Body of pancreas (tissue), 4 donors: ENCODE results near the gene EPB41L3. TPM values are rescaled to one million over a fixed set of nuclear protein-coding genes. Genes with fewer than 3 reads are reported as not detected.

Source experiments
- ATAC-seq: fragments of 150-250 bp; one replicate; pipeline ENCODE4 v1.9.1; 2016
- DNase-seq, 4 donors: peaks; one replicate each; pipeline ENCODE4 v3.0.0-alpha.2; 2019
- H3K27ac ChIP-seq, 4 donors: fragments of 200-600 bp; sonication (generic); 1 replicate in 3 of 4; 2 replicates in 1 of 4; pipeline versions ENCODE4 v1.5.1 to v1.6.1; 2016 to 2019; ENCODE audit warnings: mild to moderate bottlenecking in 1 of 4, mixed read lengths in 1 of 4, moderate library complexity in 1 of 4
- H3K27me3 ChIP-seq, 2 donors: fragments of 200-600 bp; sonication (generic); one replicate each; pipeline ENCODE4 v1.6.0; 2016; ENCODE audit warnings: mild to moderate bottlenecking in 1 of 2
- H3K36me3 ChIP-seq, 2 donors: fragments of 200-600 bp; sonication (generic); replicated peaks in 1 of 2; 2 replicates each; pipeline ENCODE4 v1.5.1; 2016; ENCODE audit warnings: low read depth in 2 of 2; ENCODE audit not compliant: insufficient read depth in 1 of 2
- H3K4me1 ChIP-seq: fragments of 200-600 bp; sonication (generic); one replicate; pipeline ENCODE4 v1.6.0; 2016
- H3K4me3 ChIP-seq, 2 donors: fragments of 200-600 bp; sonication (generic); 1 replicate in 1 of 2; 2 replicates in 1 of 2; pipeline ENCODE4 v1.5.1; 2016 to 2019
- H3K9me3 ChIP-seq, 3 donors: fragments of 200-600 bp; sonication (generic); 1 replicate in 2 of 3; 2 replicates in 1 of 3; pipeline ENCODE4 v1.5.1; 2016
- POLR2A ChIP-seq, 3 donors: fragments of 450-650 bp; IDR thresholded peaks; one replicate each; pipeline ENCODE4 v1.6.1; 2016; ENCODE audit warnings: antibody characterized with exemption in 3 of 3, mild to moderate bottlenecking in 2 of 3
- WGBS, 2 donors: methylation state at CpG; one replicate each; pipeline ENCODE4 v1.1.5; 2017; 5-methylcytosine and 5-hydroxymethylcytosine counted together
- intact Hi-C: fragments of 100-400 bp; cut with DNase I; formaldehyde crosslinking; loops from one replicate; pipeline ENCODE4 v1.15.1; 2023
- total RNA-seq, 2 donors: library from RNA; depleted of rRNA; stranded (reverse); fragments of >200 nt; gene quantifications; one replicate each; pipeline ENCODE4 v1.1.0, GENCODE V29; 2016
- TF ChIP-seq, protein P1 (sequence below), 7 experiments: fragments of 450-650 bp in 4 of 7; fragments of 200-600 bp in 3 of 7; sonication (generic) in 3 of 7; IDR thresholded peaks; one replicate each; pipeline ENCODE4 v1.5.1; 2016 to 2019; ENCODE audit warnings: antibody characterized with exemption in 7 of 7

Gene EPB41L3
- total RNA-seq, 2 donors from 2014 or later: 22.1 to 25.1 TPM

DNA sequence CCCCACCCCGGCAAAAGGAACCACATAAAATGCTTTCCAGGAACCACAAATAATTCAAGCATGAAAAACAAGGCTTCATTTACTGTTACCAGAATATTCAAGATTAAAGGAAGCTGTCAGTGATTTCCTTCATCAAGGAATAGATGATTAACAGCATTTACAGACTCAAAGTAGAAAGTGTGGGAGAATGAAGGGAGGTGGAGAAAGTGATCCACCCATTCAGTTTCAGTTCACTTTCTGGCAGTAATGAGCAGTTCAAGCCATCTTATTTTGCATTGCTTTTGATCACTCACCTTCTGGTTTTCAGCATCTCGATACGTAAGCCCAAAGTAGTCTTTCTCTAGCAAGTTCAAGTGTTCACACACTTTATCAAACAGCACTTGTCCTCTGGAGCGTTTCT is 99.0 kb downstream of the EPB41L3 start:
- no peak for DNase-seq
- H3K36me3 ChIP-seq: no peaks in the 10 kb centered on the region
- no peak overlapping the region for H3K4me3 ChIP-seq
- intact Hi-C loops: no loop called here
- ATAC-seq: no peak
- H3K9me3 ChIP-seq: no peaks in the 10 kb centered on the region
- no peaks in the 10 kb centered on the region for H3K27me3 ChIP-seq
- no peaks in the 10 kb centered on the region for H3K4me1 ChIP-seq
- WGBS, 2 donors: 63 to 69% methylated on average over 4 of the region's 4 CpGs
- TF ChIP-seq POLR2A (IDR thresholded peaks at IDR 0.05): no peak
- TF ChIP-seq, protein P1, sequence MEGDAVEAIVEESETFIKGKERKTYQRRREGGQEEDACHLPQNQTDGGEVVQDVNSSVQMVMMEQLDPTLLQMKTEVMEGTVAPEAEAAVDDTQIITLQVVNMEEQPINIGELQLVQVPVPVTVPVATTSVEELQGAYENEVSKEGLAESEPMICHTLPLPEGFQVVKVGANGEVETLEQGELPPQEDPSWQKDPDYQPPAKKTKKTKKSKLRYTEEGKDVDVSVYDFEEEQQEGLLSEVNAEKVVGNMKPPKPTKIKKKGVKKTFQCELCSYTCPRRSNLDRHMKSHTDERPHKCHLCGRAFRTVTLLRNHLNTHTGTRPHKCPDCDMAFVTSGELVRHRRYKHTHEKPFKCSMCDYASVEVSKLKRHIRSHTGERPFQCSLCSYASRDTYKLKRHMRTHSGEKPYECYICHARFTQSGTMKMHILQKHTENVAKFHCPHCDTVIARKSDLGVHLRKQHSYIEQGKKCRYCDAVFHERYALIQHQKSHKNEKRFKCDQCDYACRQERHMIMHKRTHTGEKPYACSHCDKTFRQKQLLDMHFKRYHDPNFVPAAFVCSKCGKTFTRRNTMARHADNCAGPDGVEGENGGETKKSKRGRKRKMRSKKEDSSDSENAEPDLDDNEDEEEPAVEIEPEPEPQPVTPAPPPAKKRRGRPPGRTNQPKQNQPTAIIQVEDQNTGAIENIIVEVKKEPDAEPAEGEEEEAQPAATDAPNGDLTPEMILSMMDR (IDR thresholded peaks at IDR 0.05): no peak
- H3K27ac ChIP-seq: no peak overlapping the region

- no peak for TF ChIP-seq POLR2A (IDR thresholded peaks at IDR 0.05)
- TF ChIP-seq, protein P1 (IDR thresholded peaks at IDR 0.05): no peak
- H3K9me3 ChIP-seq: no peaks in the 10 kb centered on the region
- no peak for DNase-seq
- no peaks in the 10 kb centered on the region for H3K27me3 ChIP-seq
- H3K4me3 ChIP-seq: no peak overlapping the region
- WGBS, 2 donors: 55 to 63% methylated on average over 3 of the region's 3 CpGs
- no peaks in the 10 kb centered on the region for H3K4me1 ChIP-seq
- intact Hi-C loops: no loop called here
- no peaks in the 10 kb centered on the region for H3K36me3 ChIP-seq
- no peak overlapping the region for H3K27ac ChIP-seq
- no peak for ATAC-seq
Observed at GRCh38 chr18:5444269-5444668, 99.5 kb downstream of the EPB41L3 start.

- 79 to 92% methylated on average over 3 of the region's 3 CpGs for WGBS, 2 donors
Observed at GRCh38 chr18:5439986-5440696, 103.7 kb downstream of the EPB41L3 start.

GRCh38 chr18:5434425-5434824 is 109.4 kb downstream of the EPB41L3 start:
- intact Hi-C loops: no loop called here
- H3K9me3 ChIP-seq: no peaks in the 10 kb centered on the region
- no peaks in the 10 kb centered on the region for H3K27me3 ChIP-seq
- WGBS, 2 donors: 85 to 88% methylated on average over 4 of the region's 4 CpGs
- no peak for ATAC-seq
- no peaks in the 10 kb centered on the region for H3K36me3 ChIP-seq
- no peaks in the 10 kb centered on the region for H3K4me1 ChIP-seq
- no peak overlapping the region for H3K27ac ChIP-seq
- no peak overlapping the region for H3K4me3 ChIP-seq
- TF ChIP-seq POLR2A (IDR thresholded peaks at IDR 0.05): no peak
- TF ChIP-seq, protein P1 (IDR thresholded peaks at IDR 0.05): no peak
- DNase-seq: no peak

More at GRCh38 chr18:5439986-5440696, 103.7 kb downstream of the EPB41L3 start:
- peak overlapping the region in 1 of 4 donors; percentile 52 for H3K27ac ChIP-seq
- ATAC-seq: no peak
- TF ChIP-seq, protein P1 (IDR thresholded peaks at IDR 0.05): no peak
- TF ChIP-seq POLR2A (IDR thresholded peaks at IDR 0.05): no peak
- no peaks in the 10 kb centered on the region for H3K27me3 ChIP-seq
- intact Hi-C loops: no loop called here
- no peak for DNase-seq
- H3K4me1 ChIP-seq: no peaks in the 10 kb centered on the region
- no peaks in the 10 kb centered on the region for H3K9me3 ChIP-seq
- H3K4me3 ChIP-seq: no peak overlapping the region
- no peaks in the 10 kb centered on the region for H3K36me3 ChIP-seq
